Measurements from ENCODE around the gene NEUROG1.

Gene NEUROG1

DNA sequence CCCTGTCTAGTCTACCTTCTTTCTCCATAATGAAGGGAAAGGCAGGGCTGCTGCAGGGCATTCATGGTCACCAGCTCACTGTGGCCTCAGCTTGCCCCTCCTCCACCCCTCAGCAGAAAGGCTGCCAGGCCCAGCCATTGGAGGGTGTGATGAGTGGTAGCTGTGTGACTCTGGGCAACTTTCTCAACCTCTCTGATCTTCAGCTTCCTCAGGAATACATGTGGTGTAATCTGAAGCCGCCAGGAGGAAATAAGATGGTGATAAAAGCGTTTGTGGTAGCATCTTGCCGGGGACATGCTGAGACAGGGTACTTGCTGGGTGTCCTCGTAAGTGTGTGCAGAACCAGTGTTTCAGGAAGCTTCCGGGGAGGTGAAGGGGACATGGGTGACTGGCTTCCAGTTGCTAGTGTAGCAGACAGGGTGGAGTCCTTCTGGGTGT is 33.2 kb upstream of the NEUROG1 start:
- H3K4me3 ChIP-seq (ENCODE audit: low read length), result no peak overlapping the region
- no peak for TF ChIP-seq ZNF274 (IDR thresholded peaks at IDR 0.05; ENCODE audit: low read depth, low read length)

DNA sequence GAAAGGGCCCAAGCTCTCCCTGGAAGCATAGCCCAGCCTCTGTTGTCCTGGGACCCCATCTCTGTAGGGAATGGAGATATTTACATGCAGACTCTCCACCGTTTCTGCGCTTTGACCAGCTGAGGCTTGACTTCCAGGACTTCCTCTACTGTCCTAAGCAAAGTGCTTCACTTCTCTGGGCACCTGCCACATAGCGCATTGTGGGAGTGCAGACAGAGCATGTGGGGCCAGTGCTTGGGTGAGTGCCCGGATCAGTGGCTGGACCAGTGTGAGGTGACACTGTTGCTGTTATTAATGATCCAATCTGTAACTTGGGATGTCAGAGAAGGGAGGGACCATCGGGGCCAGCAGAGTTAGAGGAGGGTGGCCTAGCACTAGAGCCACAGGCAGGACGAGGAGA is 32.5 kb upstream of the NEUROG1 start:
- H3K4me3 ChIP-seq (ENCODE audit: low read length), result no peak overlapping the region
- no peak for TF ChIP-seq ZNF274 (IDR thresholded peaks at IDR 0.05; ENCODE audit: low read depth, low read length)

DNA sequence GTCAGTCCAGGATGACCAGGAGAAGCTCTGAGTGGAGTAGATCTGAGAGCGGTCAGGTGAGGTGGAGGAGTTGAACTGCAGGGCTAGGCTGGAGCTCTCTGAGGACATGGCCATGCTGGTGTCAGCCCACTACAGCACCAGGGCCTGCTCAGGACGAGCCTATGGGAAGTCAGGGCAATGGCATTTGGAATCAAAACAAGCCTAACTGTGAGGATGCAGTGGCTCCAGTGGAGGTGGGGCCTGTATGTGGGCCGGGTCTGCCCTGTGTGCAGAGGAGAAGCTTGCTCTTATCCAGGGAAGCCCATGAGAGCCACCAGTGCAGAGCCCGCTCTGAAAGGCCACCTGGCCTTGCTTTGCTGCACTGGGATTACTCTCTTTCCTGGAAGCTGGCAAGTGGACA is 31.9 kb upstream of the NEUROG1 start:
- H3K4me3 ChIP-seq (ENCODE audit: low read length), result no peak overlapping the region
- no peak for TF ChIP-seq ZNF274 (IDR thresholded peaks at IDR 0.05; ENCODE audit: low read depth, low read length)

DNA sequence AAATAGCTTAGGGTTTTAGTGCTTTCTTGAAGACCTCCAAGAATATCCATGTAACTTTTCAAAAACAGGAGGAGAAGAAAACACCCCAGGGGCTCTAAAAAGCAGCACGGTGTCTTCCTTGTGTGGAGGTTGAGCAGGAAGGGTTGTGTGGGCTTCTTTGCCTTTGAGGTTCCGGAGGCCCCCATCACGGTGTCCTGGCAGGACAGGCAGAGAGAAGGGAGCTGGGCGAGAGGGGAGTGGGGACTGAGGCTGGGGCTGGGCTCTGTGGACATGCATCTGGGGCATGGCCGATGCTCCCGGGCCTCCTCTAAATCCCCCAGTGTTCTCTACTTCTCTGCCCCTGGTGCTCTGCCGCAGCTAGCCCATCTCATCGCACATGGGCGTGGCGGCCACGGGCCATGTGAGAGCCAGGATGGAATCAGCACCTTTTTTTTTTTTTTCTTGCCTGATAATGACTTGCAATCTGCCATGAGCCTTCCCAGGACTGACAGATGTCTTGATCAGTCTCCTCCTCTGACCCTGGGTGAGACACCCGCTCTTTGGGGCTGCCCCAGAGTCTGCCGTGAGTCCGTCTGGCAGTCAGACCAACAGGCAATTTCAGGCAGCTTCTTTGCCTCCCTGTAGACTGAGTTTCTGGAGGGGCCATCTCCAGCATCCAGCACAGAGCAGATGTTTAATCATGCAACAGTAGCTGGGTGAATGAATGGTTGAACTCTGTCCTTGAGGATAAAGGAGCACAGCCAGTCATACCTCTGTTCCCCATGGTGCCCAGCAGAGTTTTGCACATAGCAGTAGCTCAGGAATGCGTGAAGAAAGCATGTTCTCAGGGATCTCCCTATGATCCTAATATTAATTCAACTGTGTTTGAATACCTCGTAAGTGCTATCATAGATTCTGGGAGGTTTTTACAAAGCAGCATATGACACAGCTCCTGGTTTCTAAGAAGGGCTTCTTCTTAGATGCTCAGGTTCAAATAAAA is 30.9 kb upstream of the NEUROG1 start:
- TF ChIP-seq ZNF274 (IDR thresholded peaks at IDR 0.05; ENCODE audit: low read depth, low read length), result no peak
- H3K4me3 ChIP-seq (ENCODE audit: low read length), result no peak overlapping the region

DNA sequence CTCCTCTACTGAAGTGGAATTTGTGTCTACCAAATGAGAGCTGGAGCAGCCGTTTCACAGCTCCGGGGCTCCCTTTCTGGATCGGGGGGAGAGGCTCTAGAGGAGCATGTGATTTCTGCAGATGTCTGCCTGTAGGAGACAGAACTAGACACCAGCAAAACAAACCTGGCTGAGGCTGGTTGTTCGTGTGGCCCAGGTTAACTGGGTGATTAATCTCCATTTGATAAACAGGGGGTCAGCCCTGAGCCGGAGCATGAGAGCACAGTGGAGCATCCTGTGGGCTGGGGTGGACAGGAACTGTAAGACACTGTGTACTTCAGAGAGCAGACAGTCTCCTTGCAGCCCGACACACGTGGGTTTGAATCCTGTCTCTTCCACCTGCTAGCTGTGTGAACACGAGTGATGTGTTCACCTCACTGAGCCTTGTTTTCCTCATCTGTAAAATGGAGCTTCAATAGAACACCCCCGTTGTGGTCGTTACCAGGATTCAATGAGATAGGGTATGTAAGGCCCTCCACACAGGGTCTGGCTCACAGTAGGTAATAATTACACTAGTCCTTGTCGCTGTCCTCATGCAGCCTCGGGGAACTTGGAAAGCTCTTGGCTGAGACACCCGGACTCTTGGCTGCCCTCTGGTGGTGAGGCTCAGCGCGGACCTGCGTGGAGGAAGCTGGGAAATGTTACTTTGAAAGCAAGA is 30.1 kb upstream of the NEUROG1 start:
- no peak for TF ChIP-seq ZNF274 (IDR thresholded peaks at IDR 0.05; ENCODE audit: low read depth, low read length)
- H3K4me3 ChIP-seq (ENCODE audit: low read length), result no peak overlapping the region

DNA sequence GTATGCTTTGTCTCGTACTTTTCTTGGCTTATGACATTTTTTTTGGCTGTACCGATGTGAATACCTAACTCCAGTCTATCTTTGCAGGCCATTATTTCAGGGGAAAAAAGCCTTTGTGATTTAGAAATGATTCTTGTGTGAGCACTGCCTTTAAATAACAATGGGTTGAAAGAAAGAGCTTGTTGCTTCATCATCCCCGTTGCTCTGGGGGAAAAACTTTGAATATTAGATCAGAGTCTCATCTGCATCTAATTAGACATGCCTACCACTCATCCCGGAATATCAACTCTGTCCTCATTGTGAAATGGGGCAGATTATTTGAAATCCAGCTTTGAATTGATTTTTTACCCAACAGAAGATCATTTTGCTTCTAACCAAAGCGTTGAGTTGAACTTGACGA is 29.5 kb upstream of the NEUROG1 start:
- no peak overlapping the region for H3K4me3 ChIP-seq (ENCODE audit: low read length)
- no peak for TF ChIP-seq ZNF274 (IDR thresholded peaks at IDR 0.05; ENCODE audit: low read depth, low read length)

DNA sequence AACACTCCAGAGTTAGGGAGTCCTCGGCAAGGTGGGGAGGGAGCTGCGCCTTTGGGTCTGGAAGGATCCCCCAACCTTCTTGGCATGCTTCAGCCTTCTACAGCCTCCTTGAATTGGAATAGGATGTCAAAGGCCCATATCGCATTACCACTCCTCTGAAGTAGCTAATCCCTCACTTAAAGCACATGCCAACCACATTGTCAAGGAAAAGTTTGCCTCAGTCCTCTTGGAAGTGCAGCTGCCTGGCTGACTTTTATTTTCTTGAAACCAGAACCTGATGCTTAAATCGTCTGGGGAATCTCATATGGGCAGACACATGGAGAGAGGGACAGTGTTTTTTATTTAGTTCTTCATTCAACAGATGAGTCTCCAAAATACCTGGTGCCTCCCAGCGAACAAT is 28.6 kb upstream of the NEUROG1 start:
- no peak for TF ChIP-seq ZNF274 (IDR thresholded peaks at IDR 0.05; ENCODE audit: low read depth, low read length)
- H3K4me3 ChIP-seq (ENCODE audit: low read length), result no peak overlapping the region

DNA sequence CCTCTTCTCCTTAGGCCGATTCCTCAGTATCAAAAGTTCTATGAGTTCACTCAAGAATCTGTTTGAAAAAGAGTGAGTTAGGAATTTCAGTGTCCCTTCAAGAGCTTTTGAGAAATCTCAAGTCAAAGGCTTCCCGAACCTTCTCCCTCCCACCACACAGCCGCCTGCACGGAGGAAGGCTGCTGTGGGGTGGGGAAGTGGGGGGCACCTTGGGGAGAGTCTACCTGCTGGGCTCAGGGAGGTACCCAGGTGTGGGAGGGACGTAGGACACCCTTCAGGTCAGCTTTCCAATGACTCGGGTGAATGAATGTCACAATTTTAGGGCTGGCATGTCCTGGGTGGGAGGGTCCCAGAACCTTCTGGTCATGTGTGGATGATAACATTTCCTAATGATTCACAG is 25.5 kb upstream of the NEUROG1 start:
- H3K4me3 ChIP-seq (ENCODE audit: low read length), result no peak overlapping the region
- TF ChIP-seq ZNF274 (IDR thresholded peaks at IDR 0.05; ENCODE audit: low read depth, low read length), result no peak

DNA sequence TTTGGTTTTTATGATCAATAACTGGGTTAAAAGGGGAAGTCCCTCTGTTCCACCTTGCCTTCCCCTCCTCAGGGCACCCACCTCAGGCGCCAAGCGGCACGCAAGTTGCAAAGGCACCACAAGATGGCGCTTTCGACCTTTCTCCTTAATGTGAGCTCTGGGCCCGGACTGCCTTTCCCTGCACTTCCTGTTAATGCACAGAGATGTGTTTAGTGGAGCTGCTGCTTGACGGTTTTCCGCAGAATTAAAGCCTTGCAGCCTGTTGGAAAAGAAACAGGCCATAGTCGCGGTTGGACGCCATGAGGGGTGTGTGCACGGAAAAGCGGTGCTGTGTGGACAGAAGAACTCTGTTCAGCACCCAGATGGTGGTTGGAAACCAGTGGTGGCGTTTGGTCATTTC is 25.1 kb upstream of the NEUROG1 start:
- H3K4me3 ChIP-seq (ENCODE audit: low read length), result no peak overlapping the region

DNA sequence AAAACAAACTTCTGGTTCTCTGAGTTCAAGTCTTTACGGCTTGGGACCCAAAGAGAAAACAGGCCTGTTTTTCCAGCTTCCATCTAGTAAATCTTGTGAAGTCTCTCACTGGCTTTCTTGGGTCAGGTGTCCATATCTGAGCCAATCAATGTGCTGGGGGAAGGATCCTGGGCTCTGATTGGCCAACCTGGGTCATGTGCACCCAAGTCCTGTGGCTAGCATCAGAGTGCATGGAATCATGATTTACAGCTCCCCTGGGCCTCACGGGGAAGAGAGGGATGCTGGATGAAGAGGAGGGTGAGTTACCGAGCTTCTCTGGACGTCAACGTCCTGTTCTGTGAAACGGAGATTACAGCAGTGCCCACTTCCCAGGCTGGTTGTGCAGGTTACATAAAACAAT is 23.6 kb upstream of the NEUROG1 start:
- H3K4me3 ChIP-seq (ENCODE audit: low read length), result no peak overlapping the region
- TF ChIP-seq ZNF274 (IDR thresholded peaks at IDR 0.05; ENCODE audit: low read depth, low read length), result no peak

More for the DNA sequence above, 25.1 kb upstream of the NEUROG1 start:
- no peak for TF ChIP-seq ZNF274 (IDR thresholded peaks at IDR 0.05; ENCODE audit: low read depth, low read length)

DNA sequence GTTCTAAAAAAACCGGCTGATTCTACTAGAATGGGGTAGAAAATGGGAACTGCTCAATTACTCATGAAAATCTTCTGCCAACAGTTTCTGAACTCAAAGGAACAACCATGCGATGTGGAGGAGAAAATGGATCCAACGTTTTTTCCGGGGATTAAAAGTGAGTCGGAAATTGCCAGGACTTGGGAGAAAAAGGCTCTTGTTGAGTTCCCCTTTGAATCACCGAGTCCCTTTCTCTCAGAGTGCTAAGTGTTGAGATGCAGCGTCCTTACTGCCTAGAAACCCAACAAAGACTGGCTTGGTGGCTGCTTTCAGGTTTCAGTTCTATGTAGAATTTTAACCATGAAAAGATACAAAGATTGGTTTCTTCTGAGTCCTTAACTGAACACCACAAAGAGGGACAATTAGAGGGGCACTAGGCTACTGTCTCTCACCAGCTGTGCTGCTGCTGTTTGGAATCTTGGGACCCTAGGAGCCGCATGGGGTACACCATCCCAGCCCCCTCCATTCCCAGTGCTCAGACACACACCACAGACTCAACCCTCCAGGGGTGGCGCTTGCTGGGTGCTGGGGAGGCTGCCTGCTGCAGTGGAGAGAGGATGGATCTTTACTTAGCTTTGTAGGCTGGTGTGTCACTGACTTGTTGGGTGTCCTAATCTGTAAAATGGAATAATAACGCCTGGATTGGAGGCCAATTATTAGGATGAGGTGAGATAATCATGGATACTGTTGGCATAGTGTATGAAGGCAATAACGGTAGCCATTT is 21.5 kb upstream of the NEUROG1 start:
- H3K4me3 ChIP-seq (ENCODE audit: low read length), result no peak overlapping the region
- TF ChIP-seq ZNF274 (IDR thresholded peaks at IDR 0.05; ENCODE audit: low read depth, low read length), result no peak

DNA sequence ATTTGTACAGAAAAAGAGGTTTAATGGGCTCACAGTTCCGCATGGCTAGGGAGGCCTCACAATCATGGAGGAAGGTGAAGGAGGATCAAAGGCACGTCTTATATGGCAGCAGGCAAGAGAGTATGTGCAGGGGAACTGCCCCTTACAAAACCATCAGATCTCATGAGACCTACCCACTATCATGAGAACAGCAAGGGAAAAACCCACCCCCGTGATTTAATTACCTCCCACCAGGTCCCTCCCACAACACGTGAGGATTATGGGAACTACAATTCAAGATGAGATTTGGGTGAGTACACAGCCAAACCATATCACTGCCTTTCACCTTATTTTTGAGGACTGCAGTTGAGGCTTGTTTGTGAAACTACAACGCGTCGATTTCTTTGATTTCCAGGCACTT is 20.9 kb upstream of the NEUROG1 start:
- H3K4me3 ChIP-seq (ENCODE audit: low read length), result no peak overlapping the region
- no peak for TF ChIP-seq ZNF274 (IDR thresholded peaks at IDR 0.05; ENCODE audit: low read depth, low read length)

DNA sequence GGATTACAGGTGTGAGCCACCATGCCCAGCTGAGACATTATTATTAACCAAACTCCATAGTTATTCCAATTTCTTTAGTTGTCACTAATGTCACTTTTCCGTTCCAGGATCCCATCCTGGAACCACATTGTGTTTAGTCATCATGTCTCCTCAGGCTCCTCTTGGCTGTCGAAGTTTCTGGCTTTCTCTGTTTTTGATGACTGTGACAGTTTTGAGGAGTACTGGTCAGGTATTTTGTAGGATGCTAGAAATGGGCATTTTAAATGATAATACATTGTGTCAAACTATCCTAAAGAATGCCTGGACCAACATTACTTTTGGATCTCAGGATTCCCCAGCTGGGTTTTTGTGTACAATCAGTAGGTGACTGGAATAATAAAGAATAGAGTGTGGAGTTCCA is 19.8 kb upstream of the NEUROG1 start:
- no peak for TF ChIP-seq ZNF274 (IDR thresholded peaks at IDR 0.05; ENCODE audit: low read depth, low read length)
- H3K4me3 ChIP-seq (ENCODE audit: low read length), result no peak overlapping the region

DNA sequence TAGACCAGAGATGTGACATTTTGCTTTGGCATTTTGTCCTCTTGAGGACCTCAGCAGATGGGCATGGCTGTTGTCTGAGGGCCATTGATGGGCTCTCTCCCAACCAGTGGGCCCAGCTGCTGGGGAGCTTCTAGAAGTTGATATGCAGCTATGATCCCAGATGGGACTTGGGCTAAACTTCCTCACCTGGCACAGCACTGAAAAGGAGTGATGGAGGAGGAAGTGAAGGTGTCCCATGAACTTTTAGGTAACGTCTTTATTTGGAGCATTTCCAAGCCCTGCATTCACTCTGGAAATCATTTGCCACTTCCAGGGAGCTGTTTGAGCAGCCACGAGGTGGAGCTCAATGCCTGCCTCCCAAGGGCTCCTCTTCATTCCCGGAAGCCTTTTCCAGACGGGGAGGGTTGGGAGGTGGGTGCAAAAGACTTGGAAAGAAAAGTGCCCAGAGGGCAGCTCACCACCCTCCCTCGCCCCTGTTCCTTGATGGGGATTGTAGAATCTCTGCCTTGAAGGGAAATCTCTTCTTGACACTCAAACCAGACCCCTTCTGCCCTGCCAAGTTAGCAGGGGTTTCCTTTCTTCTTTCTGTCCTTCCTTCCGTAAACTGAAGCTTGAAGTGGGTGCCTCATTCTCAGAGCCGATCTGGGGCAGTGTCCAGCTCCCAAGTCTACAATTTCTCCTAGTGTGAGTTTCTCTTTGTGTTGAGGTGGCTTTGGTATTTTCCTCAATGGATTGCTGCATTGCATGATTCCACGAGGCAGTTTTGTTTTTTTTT is 18.1 kb upstream of the NEUROG1 start:
- no peak for TF ChIP-seq ZNF274 (IDR thresholded peaks at IDR 0.05; ENCODE audit: low read depth, low read length)
- H3K4me3 ChIP-seq (ENCODE audit: low read length), result no peak overlapping the region
